Stimulated activated CD4-positive, alpha-beta T cell treated with anti-CD3 and anti-CD28 coated beads, Interleukin-4, amount 100 ng/mL, for 4 hours (primary cell): ENCODE measurements around the gene MARK1.
"Not testable (repeated sequence)": the region's sequence is repeated elsewhere in the genome, so short reads cannot be mapped to it uniquely, and the experiment has no call there.

Source experiments
- DNase-seq, 2 experiments: peaks; one replicate each; pipeline ENCODE4 v3.0.0-alpha.2; 2020

MARK1 gene

DNA sequence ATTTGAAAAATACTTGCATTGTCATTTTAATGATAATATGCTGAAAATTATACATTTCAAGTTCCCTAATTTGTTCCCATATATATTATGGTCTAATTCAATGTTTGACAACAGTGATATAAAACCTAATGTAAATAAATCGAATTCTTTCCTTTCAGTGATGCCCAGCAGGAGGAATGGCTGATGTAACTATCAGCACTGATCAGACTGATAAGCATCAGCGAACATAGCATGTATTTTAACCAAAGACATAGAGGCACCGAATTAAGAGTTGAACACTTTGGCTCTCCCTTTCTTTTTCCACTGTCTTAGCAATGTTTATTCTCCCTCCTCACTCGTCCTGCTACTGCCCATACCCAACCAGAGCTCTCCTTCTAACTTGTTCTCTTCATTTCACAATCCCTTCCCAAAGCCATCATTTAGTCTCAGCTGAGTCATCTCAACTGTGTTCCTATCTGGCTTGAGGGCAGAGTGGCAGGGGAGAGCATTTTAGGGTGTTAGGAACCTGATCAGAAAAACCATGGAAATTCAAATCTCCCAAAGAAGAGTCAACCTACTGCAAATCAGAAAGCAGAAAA is 103.4 kb downstream of the MARK1 start:
- no peak for DNase-seq

DNA sequence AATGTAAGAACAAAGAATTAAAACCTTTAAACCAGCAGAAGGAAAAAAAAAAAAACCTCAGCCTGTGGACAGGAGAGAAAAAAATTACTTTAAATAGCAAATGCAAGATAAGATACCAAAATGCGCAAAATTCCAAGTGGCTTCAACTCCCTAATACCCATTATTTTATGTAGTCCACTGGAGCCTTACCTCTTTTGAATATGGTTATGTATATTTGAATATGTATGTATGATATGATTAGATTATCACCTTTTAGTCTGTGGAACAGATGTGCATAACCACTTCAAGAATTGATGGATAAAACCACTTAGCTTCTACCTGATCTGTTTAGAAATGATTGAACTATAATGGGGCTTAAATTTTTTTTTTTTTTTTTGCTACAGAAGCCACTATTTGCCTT is 109.8 kb downstream of the MARK1 start:
- DNase-seq = no peak

DNA sequence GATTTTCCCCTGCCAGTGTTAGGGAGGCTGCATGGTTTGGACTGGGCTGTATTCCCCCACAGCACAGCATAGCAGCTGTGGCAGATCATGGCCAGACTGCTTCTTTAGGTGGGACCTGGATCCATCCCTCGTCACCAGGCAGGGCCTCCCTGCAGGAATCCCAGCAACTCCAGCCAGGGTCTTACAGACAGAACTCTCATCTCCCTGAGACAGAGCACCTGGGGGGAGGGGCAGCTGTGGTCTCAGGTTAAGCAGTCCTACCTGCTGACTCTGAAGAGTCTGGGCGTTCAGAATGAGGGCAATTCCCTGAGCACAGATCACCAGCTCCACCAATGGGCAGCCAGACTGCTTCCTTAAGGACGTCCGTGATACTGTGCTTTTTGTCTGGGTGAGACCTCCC is 114.3 kb downstream of the MARK1 start:
- DNase-seq = no peak

DNA sequence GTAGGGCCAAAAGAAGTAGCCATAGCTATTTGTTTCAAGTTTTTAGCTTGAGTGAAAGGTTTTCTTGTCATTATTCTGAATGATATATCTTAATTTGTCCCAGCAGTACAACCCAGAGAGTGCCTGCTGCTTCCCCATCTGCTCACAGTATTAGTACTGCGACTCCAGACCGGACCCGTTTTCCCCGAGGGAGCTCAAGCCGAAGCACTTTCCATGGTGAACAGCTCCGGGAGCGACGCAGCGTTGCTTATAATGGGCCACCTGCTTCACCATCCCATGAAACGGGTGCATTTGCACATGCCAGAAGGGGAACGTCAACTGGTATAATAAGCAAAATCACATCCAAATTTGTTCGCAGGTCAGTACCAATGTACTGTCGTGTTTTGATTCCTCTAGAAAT is 125.1 kb downstream of the MARK1 start:
- DNase-seq = no peak

DNA sequence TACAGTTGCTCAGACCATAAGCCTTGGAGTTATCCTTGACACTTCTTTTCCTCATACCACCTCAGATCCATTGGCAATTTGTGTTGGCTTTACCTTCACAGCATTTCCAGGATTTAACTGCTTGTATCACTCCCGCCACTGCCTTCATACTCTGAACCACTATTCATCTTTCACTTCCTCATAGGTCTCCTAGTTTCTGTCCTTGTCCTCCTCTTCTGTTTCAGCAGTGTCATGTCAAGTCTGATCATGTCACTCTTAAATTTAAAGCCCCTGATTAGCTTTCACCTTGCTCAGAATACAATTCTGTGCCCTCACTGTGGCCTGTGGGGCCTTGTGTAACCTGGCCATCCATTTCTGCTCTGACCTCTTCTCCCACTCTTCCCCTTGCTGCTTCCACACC is 127.6 kb downstream of the MARK1 start:
- DNase-seq = no peak

DNA sequence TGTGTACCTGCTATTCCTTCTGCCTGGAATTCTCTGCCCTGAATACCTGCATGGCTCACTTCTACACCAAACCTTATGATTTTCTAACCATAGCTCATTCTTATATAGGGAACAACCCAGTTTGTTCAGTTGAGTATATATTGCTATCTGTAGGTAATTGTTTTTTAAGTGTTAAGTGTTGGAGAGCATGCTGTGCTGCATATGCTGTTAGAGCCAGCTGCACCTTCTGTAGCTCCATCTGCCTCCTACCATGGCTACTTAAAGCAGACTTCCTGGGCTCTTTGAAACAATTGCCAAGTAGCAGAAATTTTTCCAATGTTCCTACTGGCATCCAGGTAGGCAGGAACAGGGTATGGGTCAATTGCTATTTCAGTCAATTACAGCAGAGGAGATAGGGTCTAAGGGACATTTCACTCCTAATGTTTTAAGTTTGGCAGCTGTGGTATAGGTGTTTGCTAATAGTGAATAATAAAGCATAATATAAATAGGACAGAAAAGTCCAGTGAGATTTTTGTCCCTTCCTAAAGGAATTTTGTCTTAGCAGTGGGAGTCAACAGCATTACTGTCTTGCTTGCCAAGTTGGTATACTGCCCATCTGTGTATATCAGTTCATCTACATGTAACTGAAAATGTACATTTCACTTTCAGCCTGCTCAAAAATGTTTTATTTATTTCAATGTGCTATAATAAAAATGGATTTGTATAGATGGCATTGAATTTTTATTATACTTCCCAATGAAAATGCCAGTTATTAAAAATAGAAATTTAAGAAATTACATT is 128.2 kb downstream of the MARK1 start:
- DNase-seq = no peak

DNA sequence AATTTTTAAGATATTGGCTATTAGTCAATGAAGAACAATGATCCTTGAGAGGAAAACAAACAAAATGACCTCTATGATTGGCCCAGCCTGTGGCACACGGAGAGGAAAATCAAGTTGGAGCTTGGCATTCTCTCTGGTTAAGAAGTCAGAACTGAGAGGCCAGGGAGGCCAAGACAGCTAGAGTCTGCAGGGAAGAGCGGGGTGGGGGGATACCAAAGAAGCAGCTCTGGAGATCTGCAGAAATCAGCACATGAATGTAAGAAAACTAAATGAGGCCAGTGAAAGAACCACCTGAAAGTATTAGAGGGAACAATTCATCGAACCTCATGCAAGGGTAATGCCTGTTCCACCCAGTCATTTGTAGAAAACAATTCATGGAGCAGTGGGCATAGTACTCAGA is 138.4 kb downstream of the MARK1 start:
- DNase-seq = no peak

DNA sequence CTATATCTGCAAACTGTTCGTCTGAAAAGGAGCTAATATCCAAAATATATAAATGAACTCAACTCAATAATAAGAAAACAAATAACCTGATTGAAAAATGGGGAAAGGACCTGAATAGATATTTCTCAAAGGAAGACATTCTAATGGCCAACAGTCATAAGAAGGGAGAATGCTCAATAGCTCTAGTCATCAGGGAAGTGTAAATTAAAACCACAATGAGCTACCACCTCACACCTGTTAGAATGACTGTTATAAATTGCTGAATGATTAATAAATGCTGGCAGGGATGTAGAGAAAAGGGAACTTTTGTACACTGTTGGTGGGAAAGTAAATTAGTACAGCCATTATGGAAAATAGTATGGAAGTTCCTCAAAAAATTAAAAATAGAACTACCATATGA is 141.1 kb downstream of the MARK1 start:
- DNase-seq = no peak

DNA sequence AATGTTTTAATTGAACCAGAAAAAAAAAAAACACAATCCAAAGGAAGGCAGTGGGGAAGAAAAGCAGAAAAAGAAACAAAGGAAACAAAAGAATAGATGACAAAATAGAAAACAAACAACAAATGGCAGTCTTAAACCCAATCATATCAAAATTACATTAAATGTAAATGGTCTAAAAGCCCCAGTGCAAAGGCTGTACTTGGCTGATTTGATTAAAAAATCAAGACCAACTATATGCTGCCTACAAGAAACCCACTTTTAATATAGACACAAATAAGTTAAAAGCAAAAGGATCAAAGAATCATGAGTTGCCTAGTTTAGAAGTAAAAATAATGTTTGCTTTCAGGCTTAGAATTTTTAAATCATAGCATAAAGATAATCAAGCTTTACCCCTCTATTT is 142.4 kb downstream of the MARK1 start:
- no peak for DNase-seq

DNA sequence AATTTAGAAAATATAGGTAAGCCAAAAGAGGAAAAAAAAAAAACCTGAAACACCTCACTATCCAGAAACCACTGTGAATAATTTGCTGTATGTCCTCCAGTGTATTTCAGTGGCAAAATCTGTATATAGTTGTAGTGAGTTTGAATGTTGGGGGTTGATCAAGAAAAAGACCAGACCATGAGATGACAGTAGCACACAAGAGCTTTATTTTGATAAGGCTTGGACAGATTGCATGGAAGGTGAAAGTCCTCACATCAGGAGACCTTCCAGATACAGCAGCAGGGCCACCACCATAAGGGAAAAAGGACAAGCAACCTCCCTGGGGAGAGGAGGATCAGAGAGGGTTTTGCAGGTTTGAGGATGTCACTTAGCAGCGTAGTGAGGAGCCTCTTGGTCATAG is 146.0 kb downstream of the MARK1 start:
- no peak for DNase-seq

DNA sequence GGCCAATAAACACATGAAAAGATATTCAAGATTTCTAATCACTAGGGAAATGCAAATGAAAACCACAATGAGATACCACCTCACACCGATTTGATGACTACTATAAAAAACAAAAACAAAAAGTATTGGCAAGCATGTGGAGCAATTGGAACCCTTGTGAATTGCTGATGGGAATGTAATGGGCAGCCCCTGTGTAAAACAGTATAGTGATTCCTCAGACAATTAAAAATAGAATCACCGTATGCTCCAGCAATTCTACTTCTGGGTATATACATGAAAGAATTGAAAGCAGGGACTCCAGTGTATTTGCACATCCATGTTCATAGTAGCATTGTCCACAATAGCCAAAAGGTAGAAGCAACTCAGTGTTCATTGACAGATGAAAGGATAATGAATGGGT is 149.3 kb downstream of the MARK1 start:
- no peak for DNase-seq

DNA sequence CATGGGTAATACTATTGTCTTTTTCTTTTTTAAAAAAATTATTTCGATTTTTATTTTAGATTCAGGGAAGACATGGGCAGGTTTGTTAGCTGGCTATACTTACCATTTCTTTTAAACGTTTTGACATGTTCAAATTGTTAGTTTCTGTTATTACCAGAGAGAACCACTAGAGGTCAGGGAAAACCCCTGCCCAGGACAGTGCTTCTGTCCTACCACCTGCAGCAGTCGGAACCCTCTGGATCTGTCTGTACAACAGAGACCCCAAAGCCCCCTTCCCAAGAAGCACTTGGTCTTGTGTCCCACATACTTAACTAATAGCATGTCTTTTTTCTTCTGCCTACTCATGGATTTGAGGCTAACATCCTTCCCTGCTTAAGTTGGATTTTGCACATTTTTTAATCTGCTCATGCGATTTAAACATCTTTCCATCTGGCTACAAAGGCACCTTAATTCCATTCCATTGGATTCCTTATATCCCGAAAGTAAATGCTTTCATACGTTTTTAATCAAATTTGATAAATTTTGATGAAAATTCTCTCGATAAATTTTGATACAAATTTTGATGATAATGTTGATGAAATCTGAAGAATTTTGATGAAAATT is 152.2 kb downstream of the MARK1 start:
- no peak for DNase-seq

DNA sequence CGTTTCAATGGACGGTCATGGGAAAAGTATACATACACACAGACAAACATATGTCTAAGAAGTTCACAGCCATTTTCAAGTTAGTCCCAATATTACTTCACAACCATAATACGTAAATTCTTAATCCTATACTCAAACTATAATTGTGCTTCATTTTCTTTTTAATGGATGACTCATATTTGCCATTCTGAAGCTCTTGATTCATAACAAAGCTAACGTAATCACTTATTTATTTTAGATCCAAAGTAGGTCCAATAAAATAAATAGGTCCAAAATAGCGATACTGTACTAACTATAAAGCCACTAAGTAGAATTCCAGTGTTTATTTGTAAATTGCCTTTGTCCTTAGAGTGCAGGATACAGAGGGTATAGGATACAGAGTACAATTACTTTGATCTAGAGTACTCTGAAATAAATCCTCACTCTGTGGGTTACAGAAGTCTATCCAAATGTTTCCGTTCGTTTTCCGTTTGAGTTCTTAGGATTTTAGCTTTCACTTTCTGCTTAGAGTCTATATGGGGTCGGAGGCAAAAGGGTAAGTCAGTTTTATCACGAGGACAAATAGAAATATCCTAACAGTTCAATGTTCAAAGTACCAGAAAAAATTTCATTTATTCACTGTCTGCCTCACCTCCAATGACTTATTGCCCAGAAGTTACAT is 153.4 kb downstream of the MARK1 start:
- DNase-seq = no peak

DNA sequence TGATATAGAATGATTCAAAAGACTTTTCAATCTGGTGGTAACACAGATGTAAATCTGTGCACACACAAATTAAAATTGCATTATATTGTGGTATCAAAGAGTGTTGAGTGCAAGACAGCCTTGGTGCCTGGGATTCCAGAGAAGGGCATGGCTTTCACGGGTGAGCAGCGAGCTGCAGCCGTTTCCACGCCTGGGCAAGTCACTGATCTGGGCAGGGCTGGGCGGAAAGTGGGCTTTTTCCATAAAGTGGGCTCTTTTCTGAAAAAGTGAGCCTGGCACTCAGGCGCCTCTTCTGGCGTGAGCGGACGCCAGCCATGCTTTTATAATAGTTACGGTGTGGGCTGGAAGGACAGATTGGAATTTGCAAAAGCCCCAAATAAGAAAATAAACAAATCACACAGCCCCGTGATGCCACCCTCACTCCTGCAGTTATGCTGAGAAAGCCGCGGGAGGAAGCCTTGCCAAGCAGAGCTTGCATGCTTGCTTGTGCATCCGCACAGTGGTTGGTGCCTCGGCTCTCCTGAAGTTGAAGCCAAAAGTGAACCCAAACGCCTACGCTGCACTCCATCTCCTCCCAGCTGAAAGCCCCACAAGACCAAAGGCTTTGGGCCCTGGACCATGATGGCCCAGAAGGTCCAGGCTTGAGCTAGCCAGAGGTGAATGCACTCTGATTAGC is 155.1 kb downstream of the MARK1 start:
- DNase-seq = no peak

DNA sequence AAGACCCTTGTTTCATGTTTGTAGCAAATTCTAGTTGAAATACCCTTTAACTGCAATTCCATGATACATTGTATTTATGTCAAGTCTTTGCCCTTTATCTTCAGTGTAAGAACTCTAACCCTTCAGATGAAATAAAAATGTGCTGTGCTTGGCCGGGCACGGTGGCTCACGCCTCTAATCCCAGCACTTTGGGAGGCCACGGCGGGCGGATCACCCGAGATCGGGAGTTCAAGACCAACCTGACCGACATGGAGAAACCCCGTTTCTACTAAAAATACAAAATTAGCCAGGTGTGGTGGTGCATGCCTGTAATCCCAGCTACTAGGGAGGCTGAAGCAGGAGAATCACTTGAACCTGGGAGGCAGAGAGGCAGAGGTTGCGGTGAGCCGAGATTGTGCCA is 155.8 kb downstream of the MARK1 start:
- DNase-seq = not testable (repeated sequence)

DNA sequence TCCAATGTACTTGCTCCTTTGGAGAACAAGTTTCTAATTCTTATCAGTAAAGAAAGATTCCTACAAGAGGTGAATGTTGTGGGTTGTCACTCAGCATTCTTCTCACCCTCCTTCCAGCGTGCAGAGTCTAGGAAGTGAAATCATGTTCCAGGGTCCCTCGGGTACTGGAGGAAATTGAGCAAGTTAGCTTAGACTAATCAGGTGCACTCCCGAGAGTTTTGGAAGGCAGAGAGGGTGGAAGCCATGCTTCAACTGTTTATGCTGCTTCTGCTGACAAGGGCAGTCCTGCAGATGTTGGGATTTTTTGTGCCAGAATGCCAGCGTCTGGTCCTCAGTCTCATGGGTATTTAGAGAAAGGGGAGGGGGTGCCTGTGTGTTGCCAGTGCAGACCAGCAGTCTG is 157.0 kb downstream of the MARK1 start:
- DNase-seq = no peak

DNA sequence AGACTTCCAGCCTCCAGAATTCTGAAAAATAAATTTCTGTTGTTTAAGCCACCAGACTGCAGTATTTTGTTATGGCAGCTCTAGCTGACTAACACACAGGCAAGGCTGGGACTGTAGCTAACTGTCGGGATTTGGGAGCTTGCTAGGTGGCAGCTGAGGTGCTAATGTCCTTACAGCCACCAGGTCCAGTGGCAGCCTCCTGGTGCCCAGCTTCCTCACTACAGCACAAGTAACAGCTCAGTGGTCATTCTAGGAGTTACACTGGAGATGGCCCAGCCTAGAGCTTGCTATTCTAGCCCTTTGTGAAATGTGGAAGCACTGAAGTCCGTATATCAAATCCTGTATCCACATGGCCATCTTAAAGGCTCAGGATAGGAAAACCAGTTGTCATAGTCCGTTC is 157.9 kb downstream of the MARK1 start:
- DNase-seq = no peak

DNA sequence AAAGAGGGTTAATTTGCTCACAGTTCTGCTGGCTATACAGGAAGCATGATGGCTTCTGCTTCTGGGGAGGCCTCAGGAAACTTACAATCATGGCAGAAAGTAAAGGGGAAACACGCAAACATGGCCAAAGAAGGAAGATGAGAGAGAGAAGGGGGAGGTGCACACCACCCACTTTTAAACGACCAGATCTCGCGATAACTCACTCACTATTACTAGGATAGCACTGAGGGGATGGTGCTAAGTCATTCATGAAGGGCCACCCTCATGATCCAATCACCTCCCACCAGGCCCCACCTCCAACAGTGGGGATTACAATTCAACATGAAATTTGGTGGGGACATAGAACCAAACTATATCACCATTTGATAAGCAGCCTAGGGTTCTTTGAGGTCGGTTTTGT is 159.9 kb downstream of the MARK1 start:
- no peak for DNase-seq

DNA sequence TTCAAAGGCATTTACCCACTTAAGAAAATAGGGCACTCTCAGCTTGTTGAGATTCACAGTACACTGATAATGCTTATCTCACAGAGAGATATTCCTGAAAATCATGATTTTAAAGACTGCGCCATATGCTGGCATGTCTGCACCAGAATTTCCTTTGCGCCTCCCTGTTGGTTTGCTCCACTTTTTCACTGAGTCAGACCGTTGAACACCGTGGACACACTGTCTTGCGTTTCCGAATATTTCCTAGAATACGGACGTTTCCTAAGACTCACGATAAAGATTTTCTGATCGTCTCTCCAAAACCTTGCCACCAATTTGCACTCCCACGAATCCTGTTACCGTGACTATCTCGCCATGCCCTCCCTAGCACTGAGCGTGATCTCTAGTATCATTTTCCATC is 161.7 kb downstream of the MARK1 start:
- no peak for DNase-seq

DNA sequence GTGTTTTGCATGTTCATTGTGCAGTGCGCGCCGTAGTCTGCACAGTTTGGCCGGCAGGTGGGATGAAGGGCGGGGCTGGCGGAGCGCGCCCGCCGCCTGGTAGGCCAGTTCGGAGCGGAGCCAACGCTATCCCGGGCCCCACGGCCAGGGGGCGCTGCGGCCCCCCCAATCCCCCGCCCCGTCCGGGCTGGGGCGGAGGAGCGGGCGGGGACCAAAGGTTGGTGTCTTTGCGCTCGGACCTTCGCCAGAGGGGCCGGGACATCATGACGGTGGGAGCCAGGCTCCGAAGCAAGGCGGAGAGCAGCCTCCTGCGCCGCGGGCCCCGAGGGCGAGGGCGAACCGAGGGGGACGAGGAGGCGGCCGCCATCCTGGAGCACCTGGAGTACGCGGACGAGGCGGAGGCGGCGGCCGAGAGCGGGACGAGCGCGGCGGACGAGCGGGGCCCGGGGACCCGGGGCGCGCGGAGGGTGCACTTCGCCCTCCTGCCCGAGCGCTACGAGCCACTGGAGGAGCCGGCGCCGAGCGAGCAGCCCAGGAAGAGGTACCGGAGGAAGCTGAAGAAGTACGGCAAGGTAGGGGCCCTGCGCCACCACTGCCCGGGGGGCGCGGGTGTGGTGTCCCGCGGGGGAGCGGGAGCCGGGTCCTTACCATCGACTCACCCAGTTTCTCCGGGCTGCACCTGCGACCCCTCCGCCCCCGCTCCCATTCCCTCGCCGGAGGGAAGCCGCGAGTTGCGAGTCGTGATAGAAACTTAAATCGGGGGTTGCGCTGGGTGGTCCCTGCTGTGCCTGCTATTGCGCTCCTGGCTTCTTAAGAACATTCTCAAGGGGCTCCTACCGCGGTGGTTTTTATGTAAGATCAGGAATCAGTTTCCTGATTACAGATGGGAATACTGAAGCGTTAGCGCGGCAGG is 162.5 kb downstream of the MARK1 start, which contains the start of gene C1orf115:
TSS of gene C1orf115 (plus strand) at position 224 of the 913 bp plus-strand sequence. CDS start at position 264, 40 bp downstream.
- DNase-seq = peak; percentile 63 to 75

DNA sequence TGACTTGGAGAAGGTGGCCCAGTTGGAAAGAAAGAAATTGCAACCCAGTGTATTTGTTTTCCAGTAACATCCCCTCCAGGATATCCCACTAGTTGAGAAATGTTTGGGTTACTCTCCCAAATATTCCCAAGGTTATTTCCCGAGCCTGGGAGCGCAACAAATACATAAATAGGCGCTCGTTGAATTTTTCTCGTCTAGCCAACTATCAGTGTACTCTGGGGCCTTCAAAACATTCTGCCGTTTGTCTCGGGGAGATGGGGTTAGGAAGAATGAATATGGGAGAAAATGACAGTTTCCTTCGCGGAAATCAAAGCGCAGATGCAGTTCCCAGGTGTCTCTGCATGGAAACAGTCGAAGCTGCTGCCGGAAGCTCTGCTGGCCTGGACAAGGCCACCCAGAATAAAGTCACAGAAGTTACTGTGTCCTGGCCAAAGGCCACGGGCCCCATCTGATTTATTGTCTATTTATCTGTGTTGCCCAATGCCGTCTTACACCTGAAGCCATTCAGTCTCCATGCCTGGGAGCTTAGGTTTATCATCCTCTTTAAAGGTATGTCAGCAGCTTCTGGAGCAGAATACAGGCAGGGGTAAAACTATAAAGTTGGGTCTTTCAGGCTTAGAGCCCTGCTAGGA is 163.2 kb downstream of the MARK1 start:
- DNase-seq = no peak
